HG02840 (cell line): ENCODE measurements around the gene SYNJ2.

Experiments used
- ATAC-seq: cut with Tn5 transposase; IDR thresholded peaks from one replicate; pipeline ENCODE4 v1.9.1; 2021; ENCODE audit warnings: mild to moderate bottlenecking, moderate library complexity, moderate number of reproducible peaks; ENCODE audit not compliant: unreplicated experiment, low FRiP score

Gene SYNJ2

GRCh38 chr6:158095031-158095430 is 113.4 kb downstream of the SYNJ2 start:
- ATAC-seq = no peak

- ATAC-seq = no peak
Measured at GRCh38 chr6:158095671-158096070, 114.0 kb downstream of the SYNJ2 start.

- ATAC-seq = no peak
Measured at GRCh38 chr6:158103228-158103627, 121.6 kb downstream of the SYNJ2 start.

GRCh38 chr6:158104696-158105095 is 123.0 kb downstream of the SYNJ2 start:
- ATAC-seq = no peak

GRCh38 chr6:158109748-158110147 is 128.1 kb downstream of the SYNJ2 start:
- no peak for ATAC-seq

- no peak for ATAC-seq
Measured at GRCh38 chr6:158110986-158111385, 129.3 kb downstream of the SYNJ2 start.

GRCh38 chr6:158111987-158112386 is 130.3 kb downstream of the SYNJ2 start:
- no peak for ATAC-seq

GRCh38 chr6:158113802-158114201 is 132.1 kb downstream of the SYNJ2 start:
- ATAC-seq = no peak

- ATAC-seq = no peak
Measured at GRCh38 chr6:158115102-158115501, 133.4 kb downstream of the SYNJ2 start.

GRCh38 chr6:158115508-158115907 is 133.8 kb downstream of the SYNJ2 start:
- no peak for ATAC-seq

GRCh38 chr6:158118886-158119285 is 137.2 kb downstream of the SYNJ2 start:
- ATAC-seq = no peak

- no peak for ATAC-seq
Measured at GRCh38 chr6:158121335-158121734, 139.7 kb downstream of the SYNJ2 start.

- no peak for ATAC-seq
Measured at GRCh38 chr6:158122048-158122447, 140.4 kb downstream of the SYNJ2 start.

GRCh38 chr6:158124288-158124687 is 142.6 kb downstream of the SYNJ2 start:
- ATAC-seq = no peak

GRCh38 chr6:158125271-158125670 is 143.6 kb downstream of the SYNJ2 start:
- no peak for ATAC-seq

GRCh38 chr6:158131926-158132325 is 150.3 kb downstream of the SYNJ2 start:
- ATAC-seq = no peak

GRCh38 chr6:158142789-158143188 is 161.1 kb downstream of the SYNJ2 start:
- ATAC-seq = no peak

- ATAC-seq = no peak
Measured at GRCh38 chr6:158143700-158144099, 162.0 kb downstream of the SYNJ2 start.
